Liver (tissue), 9 donors: Measurements from ENCODE around the gene NHS. TPM values are rescaled to one million over a fixed set of nuclear protein-coding genes. Genes with fewer than 3 reads are reported as not detected.

Source experiments
- DNase-seq: peaks from one replicate; pipeline ENCODE4 v3.0.0-alpha.2; 2017; ENCODE audit warnings: low spot score
- H3K27ac ChIP-seq, 2 donors: one replicate each; pipeline ENCODE4 v1.7.0; 2013; ENCODE audit warnings: inconsistent platforms in 2 of 2, low read length in 2 of 2, control low read depth in 1 of 2, low read depth in 1 of 2, mild to moderate bottlenecking in 1 of 2
- H3K27me3 ChIP-seq, 4 donors: one replicate each; pipeline versions ENCODE4 v1.6.1 to v1.7.0; 2013; ENCODE audit warnings: low read length in 3 of 4, inconsistent platforms in 1 of 4, mild to moderate bottlenecking in 1 of 4, moderate library complexity in 1 of 4; ENCODE audit not compliant: control insufficient read depth in 4 of 4, insufficient read depth in 4 of 4
- H3K36me3 ChIP-seq, 4 donors: one replicate each; pipeline versions ENCODE4 v1.6.1 to v1.7.0; 2013; ENCODE audit warnings: low read length in 3 of 4, mild to moderate bottlenecking in 3 of 4, low read depth in 1 of 4, moderate library complexity in 1 of 4; ENCODE audit not compliant: control insufficient read depth in 4 of 4, insufficient read depth in 3 of 4
- H3K4me1 ChIP-seq, 4 donors: one replicate each; pipeline versions ENCODE4 v1.6.1 to v1.7.0; 2013; ENCODE audit warnings: low read length in 3 of 4, mild to moderate bottlenecking in 3 of 4, moderate library complexity in 1 of 4; ENCODE audit not compliant: control insufficient read depth in 4 of 4, insufficient read depth in 4 of 4
- H3K4me3 ChIP-seq, 3 donors: one replicate each; pipeline versions ENCODE4 v1.6.1 to v1.7.0; 2013; ENCODE audit warnings: low read length in 3 of 3, control low read depth in 1 of 3, low read depth in 1 of 3, mild to moderate bottlenecking in 1 of 3
- H3K9ac ChIP-seq, 2 donors: one replicate each; pipeline ENCODE4 v1.7.0; 2013; ENCODE audit warnings: low read length in 2 of 2, mild to moderate bottlenecking in 2 of 2, moderate library complexity in 2 of 2, control low read depth in 1 of 2, low read depth in 1 of 2
- H3K9me3 ChIP-seq, 4 donors: one replicate each; pipeline versions ENCODE4 v1.6.1 to v1.7.0; 2013; ENCODE audit warnings: low read length in 3 of 4; ENCODE audit not compliant: control insufficient read depth in 4 of 4
- FOXA1 ChIP-seq: IDR thresholded peaks from 2 replicates; pipeline ENCODE4 v1.6.1; 2016; ENCODE audit warnings: antibody characterized with exemption
- FOXA2 ChIP-seq: IDR thresholded peaks from 2 replicates; pipeline ENCODE4 v1.6.1; 2016; ENCODE audit warnings: antibody characterized with exemption
- GABPA ChIP-seq, 2 donors: IDR thresholded peaks in 1 of 2; conservative IDR thresholded peaks in 1 of 2; 2 replicates each; pipeline ENCODE4 v1.6.1; 2016; ENCODE audit warnings: antibody characterized with exemption in 2 of 2, mild to moderate bottlenecking in 1 of 2, moderate library complexity in 1 of 2
- HNF4G ChIP-seq: IDR thresholded peaks from 2 replicates; pipeline ENCODE4 v1.6.1; 2016; ENCODE audit warnings: antibody characterized with exemption
- JUND ChIP-seq, 2 donors: IDR thresholded peaks; 2 replicates each; pipeline ENCODE4 v1.6.1; 2016; ENCODE audit warnings: antibody characterized with exemption in 2 of 2
- NR2F2 ChIP-seq: IDR thresholded peaks from 2 replicates; pipeline ENCODE4 v1.6.1; 2016; ENCODE audit warnings: antibody characterized with exemption
- RAD21 ChIP-seq, 2 donors: IDR thresholded peaks; 2 replicates each; pipeline ENCODE4 v1.6.1; 2016; ENCODE audit warnings: antibody characterized with exemption in 2 of 2, mild to moderate bottlenecking in 2 of 2
- RXRA ChIP-seq, 2 donors: IDR thresholded peaks; 2 replicates each; pipeline ENCODE4 v1.6.1; 2017 to 2018; ENCODE audit warnings: antibody characterized with exemption in 2 of 2, mild to moderate bottlenecking in 1 of 2
- SP1 ChIP-seq: IDR thresholded peaks from 2 replicates; pipeline ENCODE4 v1.6.1; 2018; ENCODE audit warnings: antibody characterized with exemption, mild to moderate bottlenecking
- YY1 ChIP-seq: IDR thresholded peaks from 2 replicates; pipeline ENCODE4 v1.6.1; 2016; ENCODE audit warnings: antibody characterized with exemption, mild to moderate bottlenecking
- WGBS: extraction: QIAGEN DNeasy Blood & Tissue Kit; methylation state at CpG from one replicate; pipeline ENCODE4 v1.1.7; 2013; 5-methylcytosine and 5-hydroxymethylcytosine counted together
- polyA plus RNA-seq, 2 donors: library from polyadenylated mRNA; stranded (reverse) in 1 of 2; unstranded in 1 of 2; fragments of 200-250 nt in 1 of 2; fragments of >200 nt in 1 of 2; fragmentation: Nextera tagmentation in 1 of 2; extraction: Ambion mirVana in 1 of 2; gene quantifications; one replicate each; pipeline versions ENCODE4 v1.2.1 to v1.2.3, GENCODE V29; 2013 to 2015
- total RNA-seq, 2 donors: library from RNA; depleted of rRNA; stranded (reverse); fragments of >200 nt; gene quantifications; one replicate each; pipeline ENCODE4 v1.2.3, GENCODE V29; 2014
- TF ChIP-seq, protein P1 (sequence below): IDR thresholded peaks from 2 replicates; pipeline ENCODE4 v1.6.1; 2016; ENCODE audit warnings: antibody characterized with exemption
- TF ChIP-seq, protein P2 (sequence below): IDR thresholded peaks from 2 replicates; pipeline ENCODE4 v1.6.1; 2016; ENCODE audit warnings: antibody characterized with exemption
- TF ChIP-seq, protein P3 (sequence below): fragments of 150-350 bp; IDR thresholded peaks from 2 replicates; pipeline ENCODE4 v1.5.1; 2017; ENCODE audit warnings: improper control_type of control experiment, low read depth, low read length; ENCODE audit not compliant: missing input control
- donor health status: healthy.
- donor health status: healthy.
- donor health status: healthy.
- donor health status: healthy.
- donor health status: healthy.

Gene NHS
- total and polyA plus RNA-seq, 4 donors: 0.03 to 0.17 (median 0.10) TPM

DNA sequence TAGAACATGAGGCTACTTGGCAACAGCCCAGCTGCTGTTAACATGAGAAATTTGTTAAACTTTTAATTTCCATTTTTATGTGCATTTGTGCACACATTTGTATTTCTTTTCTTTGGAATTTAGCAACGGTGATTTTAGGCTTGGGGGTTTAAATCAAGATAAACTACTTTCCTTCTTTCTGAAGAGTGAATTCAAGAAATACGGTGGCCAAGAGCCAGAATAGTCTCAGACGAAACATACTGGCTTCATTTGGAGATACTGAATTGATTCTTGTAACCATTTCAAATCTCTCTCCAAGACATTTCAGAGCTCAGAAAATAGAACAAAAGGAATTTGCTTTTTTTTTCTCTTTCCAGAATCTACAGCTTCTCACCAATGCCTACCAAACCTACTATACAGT is 228.2 kb downstream of the NHS start:
- DNase-seq: no peak
- Histone ChIP-seq H3K27ac (no peak overlapping the region), H3K4me3 (no peak overlapping the region), H3K9ac (no peak overlapping the region), H3K27me3 (peaks cover 0 to 2% (median 0%) of the 10 kb centered on the region in 4 donors), H3K9me3 (no peaks in the 10 kb centered on the region), H3K4me1 (peaks cover 0 to 7% (median 3%) of the 10 kb centered on the region in 4 donors), H3K36me3 (no peaks in the 10 kb centered on the region)
- TF ChIP-seq SP1: no peak
- TF ChIP-seq NR2F2: no peak
- TF ChIP-seq RXRA (IDR thresholded peaks at IDR 0.05): no peak
- no peak for TF ChIP-seq FOXA2
- TF ChIP-seq, protein P1, sequence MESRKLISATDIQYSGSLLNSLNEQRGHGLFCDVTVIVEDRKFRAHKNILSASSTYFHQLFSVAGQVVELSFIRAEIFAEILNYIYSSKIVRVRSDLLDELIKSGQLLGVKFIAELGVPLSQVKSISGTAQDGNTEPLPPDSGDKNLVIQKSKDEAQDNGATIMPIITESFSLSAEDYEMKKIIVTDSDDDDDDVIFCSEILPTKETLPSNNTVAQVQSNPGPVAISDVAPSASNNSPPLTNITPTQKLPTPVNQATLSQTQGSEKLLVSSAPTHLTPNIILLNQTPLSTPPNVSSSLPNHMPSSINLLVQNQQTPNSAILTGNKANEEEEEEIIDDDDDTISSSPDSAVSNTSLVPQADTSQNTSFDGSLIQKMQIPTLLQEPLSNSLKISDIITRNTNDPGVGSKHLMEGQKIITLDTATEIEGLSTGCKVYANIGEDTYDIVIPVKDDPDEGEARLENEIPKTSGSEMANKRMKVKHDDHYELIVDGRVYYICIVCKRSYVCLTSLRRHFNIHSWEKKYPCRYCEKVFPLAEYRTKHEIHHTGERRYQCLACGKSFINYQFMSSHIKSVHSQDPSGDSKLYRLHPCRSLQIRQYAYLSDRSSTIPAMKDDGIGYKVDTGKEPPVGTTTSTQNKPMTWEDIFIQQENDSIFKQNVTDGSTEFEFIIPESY: no peak
- TF ChIP-seq GABPA (IDR thresholded peaks at IDR 0.05 in 1 of 2, conservative IDR thresholded peaks at IDR 0.05 in 1 of 2): no peak
- TF ChIP-seq FOXA1: no peak
- TF ChIP-seq, protein P2, sequence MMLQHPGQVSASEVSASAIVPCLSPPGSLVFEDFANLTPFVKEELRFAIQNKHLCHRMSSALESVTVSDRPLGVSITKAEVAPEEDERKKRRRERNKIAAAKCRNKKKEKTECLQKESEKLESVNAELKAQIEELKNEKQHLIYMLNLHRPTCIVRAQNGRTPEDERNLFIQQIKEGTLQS: no peak
- 88% methylated on average over 3 of the region's 3 CpGs for WGBS

DNA sequence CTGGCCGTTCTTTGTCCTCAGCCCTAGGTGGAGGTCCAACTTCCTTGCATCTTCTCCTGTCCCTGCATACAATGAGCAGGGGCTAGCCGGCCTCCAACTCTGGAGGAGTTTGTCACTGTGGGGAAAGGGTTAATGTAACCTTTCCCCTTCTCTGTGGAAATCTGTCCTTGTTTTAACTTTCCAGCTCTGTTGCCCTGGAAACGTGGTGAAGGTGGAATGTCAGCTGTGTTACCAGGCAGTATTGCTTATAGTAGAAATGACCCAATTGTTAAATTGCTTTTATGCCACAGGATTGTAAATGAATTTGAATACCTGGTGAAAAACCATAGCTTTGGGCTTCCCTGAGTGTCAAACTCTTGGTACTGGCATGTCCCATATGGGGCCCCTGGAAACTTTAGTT is 230.7 kb downstream of the NHS start:
- no peak overlapping the region for H3K27ac ChIP-seq
- H3K27me3 ChIP-seq: peaks cover 0 to 2% (median 0%) of the 10 kb centered on the region in 4 donors
- no peak for DNase-seq
- H3K36me3 ChIP-seq: no peaks in the 10 kb centered on the region
- no peak overlapping the region for H3K4me3 ChIP-seq
- H3K9me3 ChIP-seq: no peaks in the 10 kb centered on the region
- 54% methylated on average over 3 of the region's 3 CpGs for WGBS
- H3K4me1 ChIP-seq: peaks cover 0 to 7% (median 3%) of the 10 kb centered on the region in 4 donors
- H3K9ac ChIP-seq: no peak overlapping the region
- no peak for TF ChIP-seq JUND (IDR thresholded peaks at IDR 0.05)
- no peak for TF ChIP-seq HNF4G
- TF ChIP-seq RXRA (IDR thresholded peaks at IDR 0.05): peak in 1 of 2 donors; percentile 21
- no peak for TF ChIP-seq FOXA2

DNA sequence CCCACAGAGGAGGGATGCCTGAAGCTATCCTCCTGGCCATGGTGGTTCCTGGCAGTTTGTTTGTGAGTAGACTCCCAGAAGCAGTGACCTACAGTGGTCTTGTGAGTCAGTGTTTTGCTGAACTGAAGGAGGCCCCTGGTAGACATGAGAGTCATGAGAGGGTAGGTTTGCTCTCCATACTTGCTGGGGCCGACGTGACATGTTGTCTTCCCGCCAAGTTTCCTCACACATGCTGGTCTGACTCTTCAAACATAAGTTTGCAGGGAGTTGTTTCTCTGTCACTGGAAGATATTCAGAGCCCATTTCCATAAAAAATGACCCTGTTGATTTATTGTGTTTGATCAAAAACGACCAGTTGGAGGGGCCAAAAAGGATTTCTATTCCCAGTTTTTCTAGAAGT is 231.2 kb downstream of the NHS start:
- WGBS: 47% methylated on average over 4 of the region's 4 CpGs
- no peaks in the 10 kb centered on the region for H3K36me3 ChIP-seq

More for the DNA sequence above, 231.2 kb downstream of the NHS start:
- Histone ChIP-seq H3K9ac (no peak overlapping the region), H3K9me3 (no peaks in the 10 kb centered on the region), H3K4me3 (no peak overlapping the region), H3K27ac (no peak overlapping the region), H3K27me3 (peaks cover 0 to 2% (median 0%) of the 10 kb centered on the region in 4 donors), H3K4me1 (peaks cover 0 to 7% (median 3%) of the 10 kb centered on the region in 4 donors)
- no peak for TF ChIP-seq RXRA (IDR thresholded peaks at IDR 0.05)
- TF ChIP-seq RAD21 (IDR thresholded peaks at IDR 0.05): no peak
- TF ChIP-seq, protein P3, sequence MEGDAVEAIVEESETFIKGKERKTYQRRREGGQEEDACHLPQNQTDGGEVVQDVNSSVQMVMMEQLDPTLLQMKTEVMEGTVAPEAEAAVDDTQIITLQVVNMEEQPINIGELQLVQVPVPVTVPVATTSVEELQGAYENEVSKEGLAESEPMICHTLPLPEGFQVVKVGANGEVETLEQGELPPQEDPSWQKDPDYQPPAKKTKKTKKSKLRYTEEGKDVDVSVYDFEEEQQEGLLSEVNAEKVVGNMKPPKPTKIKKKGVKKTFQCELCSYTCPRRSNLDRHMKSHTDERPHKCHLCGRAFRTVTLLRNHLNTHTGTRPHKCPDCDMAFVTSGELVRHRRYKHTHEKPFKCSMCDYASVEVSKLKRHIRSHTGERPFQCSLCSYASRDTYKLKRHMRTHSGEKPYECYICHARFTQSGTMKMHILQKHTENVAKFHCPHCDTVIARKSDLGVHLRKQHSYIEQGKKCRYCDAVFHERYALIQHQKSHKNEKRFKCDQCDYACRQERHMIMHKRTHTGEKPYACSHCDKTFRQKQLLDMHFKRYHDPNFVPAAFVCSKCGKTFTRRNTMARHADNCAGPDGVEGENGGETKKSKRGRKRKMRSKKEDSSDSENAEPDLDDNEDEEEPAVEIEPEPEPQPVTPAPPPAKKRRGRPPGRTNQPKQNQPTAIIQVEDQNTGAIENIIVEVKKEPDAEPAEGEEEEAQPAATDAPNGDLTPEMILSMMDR: no peak
- no peak for TF ChIP-seq YY1
- no peak for DNase-seq
